Measurements from ENCODE around the gene FOXP4. TPM values are rescaled to one million over a fixed set of nuclear protein-coding genes. Genes with fewer than 3 reads are reported as not detected.
A peak's percentile ranks its signal among the peaks of the same experiment; 100 is the strongest.

Gene FOXP4
- total and polyA plus RNA-seq, 2 of the 13 experiments (the other 11 are each of a cell fraction or from before 2014, with no cell fraction given): 11.0 to 12.4 TPM

- TF ChIP-seq HOXA5 (CRISPR knock-in tag; IDR thresholded peaks at IDR 0.05) (peak; percentile 89; the same call in 1 of the 2 replicates), MIER3 (CRISPR knock-in tag; IDR thresholded peaks at IDR 0.05; ENCODE audit: borderline replicate concordance) (peak; percentile 95), ONECUT2 (CRISPR knock-in tag; IDR thresholded peaks at IDR 0.05) (no peak), ZFP41 (CRISPR knock-in tag; IDR thresholded peaks at IDR 0.05; ENCODE audit: borderline replicate concordance) (no peak), GATAD2A (CRISPR knock-in tag; IDR thresholded peaks at IDR 0.05) (peak; percentile 96), GATAD1 (CRISPR knock-in tag; IDR thresholded peaks at IDR 0.05) (peak; percentile 63; the same call in 1 of the 2 replicates), ZNF547 (CRISPR knock-in tag; IDR thresholded peaks at IDR 0.05) (peak; percentile 81; the same call in 1 of the 2 replicates), NR2F1 (CRISPR knock-in tag; IDR thresholded peaks at IDR 0.05) (peak; percentile 77 to 90), RBFOX2 (IDR thresholded peaks at IDR 0.05; ENCODE audit: low read depth, low read length) (0 out of 2 replicates have a peak, but pooled peaks have one; percentile 18), ZNF674 (CRISPR knock-in tag; IDR thresholded peaks at IDR 0.05; ENCODE audit: low read depth) (no peak), ATF7 (IDR thresholded peaks at IDR 0.05) (no peak; the same call in 1 of the 2 replicates), ATF7 (CRISPR knock-in tag; IDR thresholded peaks at IDR 0.05) (peak; percentile 91), ZNF446 (CRISPR knock-in tag; IDR thresholded peaks at IDR 0.05) (no peak), CBFB (CRISPR knock-in tag; IDR thresholded peaks at IDR 0.05) (peak; percentile 39; the same call in 1 of the 2 replicates), JDP2 (CRISPR knock-in tag; IDR thresholded peaks at IDR 0.05; ENCODE audit: borderline replicate concordance) (no peak), ZNF605 (CRISPR knock-in tag; IDR thresholded peaks at IDR 0.05) (peak; percentile 96), ZNF138 (CRISPR knock-in tag; IDR thresholded peaks at IDR 0.05; ENCODE audit: low read depth) (no peak), THAP9 (CRISPR knock-in tag; IDR thresholded peaks at IDR 0.05; ENCODE audit: borderline replicate concordance) (peak; percentile 55; the same call in 1 of the 2 replicates), MAFF (IDR thresholded peaks at IDR 0.05; ENCODE audit: low read depth, low read length) (peak; percentile 21; the same call in 1 of the 2 replicates)
- TF ChIP-seq, protein P1, sequence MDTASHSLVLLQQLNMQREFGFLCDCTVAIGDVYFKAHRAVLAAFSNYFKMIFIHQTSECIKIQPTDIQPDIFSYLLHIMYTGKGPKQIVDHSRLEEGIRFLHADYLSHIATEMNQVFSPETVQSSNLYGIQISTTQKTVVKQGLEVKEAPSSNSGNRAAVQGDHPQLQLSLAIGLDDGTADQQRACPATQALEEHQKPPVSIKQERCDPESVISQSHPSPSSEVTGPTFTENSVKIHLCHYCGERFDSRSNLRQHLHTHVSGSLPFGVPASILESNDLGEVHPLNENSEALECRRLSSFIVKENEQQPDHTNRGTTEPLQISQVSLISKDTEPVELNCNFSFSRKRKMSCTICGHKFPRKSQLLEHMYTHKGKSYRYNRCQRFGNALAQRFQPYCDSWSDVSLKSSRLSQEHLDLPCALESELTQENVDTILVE (CRISPR knock-in tag; IDR thresholded peaks at IDR 0.05): peak; percentile 56
- TF ChIP-seq, protein P2, sequence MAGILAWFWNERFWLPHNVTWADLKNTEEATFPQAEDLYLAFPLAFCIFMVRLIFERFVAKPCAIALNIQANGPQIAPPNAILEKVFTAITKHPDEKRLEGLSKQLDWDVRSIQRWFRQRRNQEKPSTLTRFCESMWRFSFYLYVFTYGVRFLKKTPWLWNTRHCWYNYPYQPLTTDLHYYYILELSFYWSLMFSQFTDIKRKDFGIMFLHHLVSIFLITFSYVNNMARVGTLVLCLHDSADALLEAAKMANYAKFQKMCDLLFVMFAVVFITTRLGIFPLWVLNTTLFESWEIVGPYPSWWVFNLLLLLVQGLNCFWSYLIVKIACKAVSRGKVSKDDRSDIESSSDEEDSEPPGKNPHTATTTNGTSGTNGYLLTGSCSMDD (CRISPR knock-in tag; IDR thresholded peaks at IDR 0.05): no peak
- TF ChIP-seq, protein P3, sequence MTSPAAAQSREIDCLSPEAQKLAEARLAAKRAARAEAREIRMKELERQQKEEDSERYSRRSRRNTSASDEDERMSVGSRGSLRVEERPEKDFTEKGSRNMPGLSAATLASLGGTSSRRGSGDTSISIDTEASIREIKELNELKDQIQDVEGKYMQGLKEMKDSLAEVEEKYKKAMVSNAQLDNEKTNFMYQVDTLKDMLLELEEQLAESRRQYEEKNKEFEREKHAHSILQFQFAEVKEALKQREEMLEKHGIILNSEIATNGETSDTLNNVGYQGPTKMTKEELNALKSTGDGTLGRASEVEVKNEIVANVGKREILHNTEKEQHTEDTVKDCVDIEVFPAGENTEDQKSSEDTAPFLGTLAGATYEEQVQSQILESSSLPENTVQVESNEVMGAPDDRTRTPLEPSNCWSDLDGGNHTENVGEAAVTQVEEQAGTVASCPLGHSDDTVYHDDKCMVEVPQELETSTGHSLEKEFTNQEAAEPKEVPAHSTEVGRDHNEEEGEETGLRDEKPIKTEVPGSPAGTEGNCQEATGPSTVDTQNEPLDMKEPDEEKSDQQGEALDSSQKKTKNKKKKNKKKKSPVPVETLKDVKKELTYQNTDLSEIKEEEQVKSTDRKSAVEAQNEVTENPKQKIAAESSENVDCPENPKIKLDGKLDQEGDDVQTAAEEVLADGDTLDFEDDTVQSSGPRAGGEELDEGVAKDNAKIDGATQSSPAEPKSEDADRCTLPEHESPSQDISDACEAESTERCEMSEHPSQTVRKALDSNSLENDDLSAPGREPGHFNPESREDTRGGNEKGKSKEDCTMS (CRISPR knock-in tag; conservative IDR thresholded peaks at IDR 0.05): no peak
These were observed 22.6 kb downstream of the FOXP4 start (continued) for GRCh38 chr6:41568585-41569384.

All from HepG2 (cell line).